Neural crest cell (in vitro differentiated cells): ENCODE measurements around the gene PEG3. TPM values are rescaled to one million over a fixed set of nuclear protein-coding genes. Genes with fewer than 3 reads are reported as not detected.

Experiments
- DNase-seq: peaks from one replicate; pipeline ENCODE4 v3.0.0; 2021; ENCODE audit warnings: low read depth, mixed read lengths, low spot score
- H3K27ac Mint-ChIP-seq: one replicate; pipeline ENCODE4 v1.8.0; 2021; ENCODE audit warnings: mild to moderate bottlenecking, mixed read lengths; ENCODE audit not compliant: unreplicated experiment
- H3K27me3 Mint-ChIP-seq: 2 replicates; pipeline ENCODE4 v1.8.0; 2021; ENCODE audit warnings: low read depth, mild to moderate bottlenecking, mixed read lengths
- H3K36me3 Mint-ChIP-seq: 2 replicates; pipeline ENCODE4 v1.8.0; 2021; ENCODE audit warnings: low read depth, mild to moderate bottlenecking, mixed read lengths
- H3K4me1 Mint-ChIP-seq: 2 replicates; pipeline ENCODE4 v1.8.0; 2021; ENCODE audit warnings: mixed read lengths
- H3K4me3 Mint-ChIP-seq: one replicate; pipeline ENCODE4 v1.8.0; 2021; ENCODE audit warnings: mild to moderate bottlenecking, mixed read lengths
- H3K9me3 Mint-ChIP-seq: 2 replicates; pipeline ENCODE4 v1.8.0; 2021; ENCODE audit warnings: mixed read lengths
- total RNA-seq: library from RNA; stranded (reverse); gene quantifications from 2 replicates; pipeline ENCODE4 v1.2.1, GENCODE V29; 2021
- TF ChIP-seq, protein P1 (sequence below): fragments of 200-600 bp; sonication (generic); conservative IDR thresholded peaks from 2 replicates; pipeline ENCODE4 v1.5.0; 2021; ENCODE audit warnings: antibody characterized with exemption, mild to moderate bottlenecking

PEG3 gene
- total RNA-seq, 1 donor from 2014 or later: not detected

DNA sequence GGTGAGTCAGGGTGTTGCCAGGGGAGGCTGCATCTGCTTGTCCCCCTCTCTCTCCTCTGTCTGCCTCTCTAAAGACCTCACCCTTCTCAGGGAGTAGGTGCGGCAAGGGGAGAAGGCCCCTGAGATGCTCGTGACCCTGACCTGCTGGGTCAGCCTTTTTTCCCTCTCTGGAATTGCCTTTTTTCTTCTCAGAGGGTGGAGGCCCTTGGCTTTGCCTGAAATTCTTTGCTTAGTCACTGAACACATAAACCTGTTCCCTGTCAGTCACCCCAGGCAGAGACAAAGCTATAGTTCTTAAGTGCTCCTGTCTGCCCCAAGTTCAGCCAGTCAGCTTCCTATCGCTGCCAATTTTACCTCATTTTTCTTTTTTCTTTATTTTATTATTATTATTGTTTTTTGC lies 35.2 kb upstream of the PEG3 start:
- Mint-ChIP-seq H3K27ac (no peak overlapping the region), H3K27me3 (no peaks in the 10 kb centered on the region), H3K36me3 (peaks cover 15% of the 10 kb centered on the region), H3K4me3 (no peak overlapping the region), H3K9me3 (peaks cover 22% of the 10 kb centered on the region), H3K4me1 (no peaks in the 10 kb centered on the region)
- TF ChIP-seq, protein P1, sequence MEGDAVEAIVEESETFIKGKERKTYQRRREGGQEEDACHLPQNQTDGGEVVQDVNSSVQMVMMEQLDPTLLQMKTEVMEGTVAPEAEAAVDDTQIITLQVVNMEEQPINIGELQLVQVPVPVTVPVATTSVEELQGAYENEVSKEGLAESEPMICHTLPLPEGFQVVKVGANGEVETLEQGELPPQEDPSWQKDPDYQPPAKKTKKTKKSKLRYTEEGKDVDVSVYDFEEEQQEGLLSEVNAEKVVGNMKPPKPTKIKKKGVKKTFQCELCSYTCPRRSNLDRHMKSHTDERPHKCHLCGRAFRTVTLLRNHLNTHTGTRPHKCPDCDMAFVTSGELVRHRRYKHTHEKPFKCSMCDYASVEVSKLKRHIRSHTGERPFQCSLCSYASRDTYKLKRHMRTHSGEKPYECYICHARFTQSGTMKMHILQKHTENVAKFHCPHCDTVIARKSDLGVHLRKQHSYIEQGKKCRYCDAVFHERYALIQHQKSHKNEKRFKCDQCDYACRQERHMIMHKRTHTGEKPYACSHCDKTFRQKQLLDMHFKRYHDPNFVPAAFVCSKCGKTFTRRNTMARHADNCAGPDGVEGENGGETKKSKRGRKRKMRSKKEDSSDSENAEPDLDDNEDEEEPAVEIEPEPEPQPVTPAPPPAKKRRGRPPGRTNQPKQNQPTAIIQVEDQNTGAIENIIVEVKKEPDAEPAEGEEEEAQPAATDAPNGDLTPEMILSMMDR: no peak
- DNase-seq: no peak

DNA sequence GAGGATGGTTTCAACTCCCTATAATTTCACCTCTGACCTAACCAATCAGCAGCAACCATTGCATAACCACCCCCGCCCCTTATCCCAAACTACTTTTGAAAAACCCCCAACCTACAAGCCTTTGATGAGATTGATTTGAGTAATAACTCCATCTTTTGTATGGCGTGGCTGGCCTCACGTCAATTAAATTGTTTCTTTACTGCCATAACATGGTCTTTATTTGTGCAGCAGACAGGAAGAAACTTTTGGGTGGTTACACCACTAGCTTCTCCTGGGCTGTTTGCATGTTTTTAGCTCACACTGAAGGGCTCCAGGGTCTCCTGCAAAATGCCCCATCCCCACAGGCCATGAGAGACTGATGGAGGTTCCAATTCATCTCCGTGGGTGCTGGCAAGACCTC lies 34.0 kb upstream of the PEG3 start:
- no peaks in the 10 kb centered on the region for H3K27me3 Mint-ChIP-seq
- peaks cover 21% of the 10 kb centered on the region for H3K36me3 Mint-ChIP-seq
- no peak overlapping the region for H3K4me3 Mint-ChIP-seq
- DNase-seq: no peak
- no peak overlapping the region for H3K27ac Mint-ChIP-seq
- TF ChIP-seq, protein P1: no peak
- peaks cover 29% of the 10 kb centered on the region for H3K9me3 Mint-ChIP-seq
- H3K4me1 Mint-ChIP-seq: no peaks in the 10 kb centered on the region

DNA sequence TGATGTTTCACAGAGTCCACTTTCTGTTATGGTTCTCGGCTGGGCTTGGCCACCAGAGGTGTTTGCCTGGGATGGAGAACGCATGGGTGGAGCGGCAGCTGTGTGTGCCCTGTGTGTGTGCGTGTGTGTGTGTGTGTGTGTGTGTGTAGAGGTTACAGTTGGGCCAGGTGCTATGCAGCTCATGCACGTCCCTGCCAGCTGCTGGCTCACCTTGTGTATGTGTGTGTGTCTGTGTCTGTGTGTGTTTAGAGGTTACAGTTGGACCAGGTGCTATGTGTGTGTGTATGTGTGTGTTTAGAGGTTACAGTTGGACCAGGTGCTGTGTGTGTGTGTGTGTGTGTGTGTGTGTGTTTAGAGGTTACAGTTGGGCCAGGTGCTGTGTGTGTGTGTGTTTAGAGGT lies 33.0 kb upstream of the PEG3 start:
- Mint-ChIP-seq H3K27me3 (no peaks in the 10 kb centered on the region), H3K36me3 (peaks cover 21% of the 10 kb centered on the region), H3K27ac (no peak overlapping the region), H3K4me1 (no peaks in the 10 kb centered on the region), H3K4me3 (no peak overlapping the region), H3K9me3 (peaks cover 29% of the 10 kb centered on the region)
- TF ChIP-seq, protein P1: no peak
- no peak for DNase-seq

DNA sequence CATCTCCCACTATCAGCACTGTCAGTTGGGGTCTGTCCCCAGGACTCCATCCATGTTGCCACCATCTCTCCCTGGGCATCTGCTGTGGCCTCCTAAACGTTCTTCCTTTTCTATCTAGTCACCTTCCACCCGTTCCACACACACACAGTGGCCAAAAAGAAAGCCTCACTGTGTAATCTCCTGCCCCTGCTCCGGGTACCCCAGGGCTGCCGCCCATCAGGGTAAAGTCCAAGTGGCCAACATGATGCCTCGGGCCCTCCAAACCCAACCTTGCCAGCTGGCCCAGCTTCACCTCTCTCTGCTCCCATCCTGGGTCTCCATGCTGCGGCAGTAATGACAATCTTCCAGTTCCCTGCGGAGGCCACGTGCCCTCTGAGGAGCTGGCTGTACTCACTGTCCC lies 29.4 kb upstream of the PEG3 start:
- no peak overlapping the region for H3K4me3 Mint-ChIP-seq
- H3K36me3 Mint-ChIP-seq: peaks cover 22% of the 10 kb centered on the region
- TF ChIP-seq, protein P1: no peak
- no peaks in the 10 kb centered on the region for H3K27me3 Mint-ChIP-seq
- H3K4me1 Mint-ChIP-seq: no peaks in the 10 kb centered on the region
- no peak for DNase-seq
- H3K27ac Mint-ChIP-seq: no peak overlapping the region
- peaks cover 34% of the 10 kb centered on the region for H3K9me3 Mint-ChIP-seq

DNA sequence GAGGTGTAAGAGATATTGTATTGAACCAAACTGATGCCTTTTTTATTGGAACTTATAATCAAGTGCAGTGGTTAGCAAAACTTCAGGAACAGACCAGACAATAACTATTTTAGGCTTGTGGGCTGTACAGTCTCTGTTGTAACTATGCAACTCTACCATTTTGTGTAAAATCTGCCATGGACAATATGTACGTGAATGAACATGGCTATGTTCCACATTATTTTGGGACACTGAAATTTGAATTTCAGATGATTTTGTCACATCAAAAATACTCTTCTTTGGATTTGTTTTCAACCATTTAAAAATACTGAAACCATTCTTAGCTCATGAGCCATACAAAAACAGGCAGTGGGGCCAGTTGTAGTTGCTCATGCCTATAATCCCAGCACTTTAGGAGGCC lies 27.9 kb upstream of the PEG3 start:
- DNase-seq: no peak
- Mint-ChIP-seq H3K36me3 (peaks cover 23% of the 10 kb centered on the region), H3K27me3 (no peaks in the 10 kb centered on the region), H3K9me3 (peaks cover 30% of the 10 kb centered on the region), H3K27ac (no peak overlapping the region), H3K4me3 (no peak overlapping the region), H3K4me1 (no peaks in the 10 kb centered on the region)
- TF ChIP-seq, protein P1: no peak

DNA sequence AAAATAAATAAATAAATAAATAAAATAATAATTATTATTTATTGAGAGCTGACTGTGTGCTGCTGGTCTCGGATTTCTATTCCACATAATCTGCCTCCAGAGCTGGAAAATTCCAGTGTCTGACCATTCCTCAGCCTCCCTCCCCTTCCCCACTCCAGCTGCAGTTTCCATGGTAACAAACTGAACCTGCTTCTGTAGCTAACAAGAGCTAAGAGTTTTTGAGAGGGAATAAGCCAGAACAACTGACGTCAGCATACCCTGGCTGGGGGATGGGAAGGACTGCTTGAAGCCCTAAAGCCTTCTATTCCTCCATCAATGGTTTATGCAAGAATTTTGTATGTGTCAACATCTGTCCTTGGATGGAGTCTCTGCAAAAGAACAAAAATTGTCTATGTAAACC lies 26.0 kb upstream of the PEG3 start:
- no peak for DNase-seq
- peaks cover 23% of the 10 kb centered on the region for H3K9me3 Mint-ChIP-seq
- H3K27me3 Mint-ChIP-seq: no peaks in the 10 kb centered on the region
- TF ChIP-seq, protein P1: no peak
- H3K27ac Mint-ChIP-seq: no peak overlapping the region
- H3K4me3 Mint-ChIP-seq: no peak overlapping the region
- H3K36me3 Mint-ChIP-seq: peaks cover 19% of the 10 kb centered on the region
- no peaks in the 10 kb centered on the region for H3K4me1 Mint-ChIP-seq
